EH (cell line): ENCODE data around the gene HEY2.
"Not testable (repeated sequence)": the region's sequence is repeated elsewhere in the genome, so short reads cannot be mapped to it uniquely, and the experiment has no call there.

Experiments
- DNase-seq: peaks from one replicate; pipeline ENCODE4 v3.0.0-alpha.2; 2015; ENCODE audit warnings: low read depth

Gene HEY2

DNA sequence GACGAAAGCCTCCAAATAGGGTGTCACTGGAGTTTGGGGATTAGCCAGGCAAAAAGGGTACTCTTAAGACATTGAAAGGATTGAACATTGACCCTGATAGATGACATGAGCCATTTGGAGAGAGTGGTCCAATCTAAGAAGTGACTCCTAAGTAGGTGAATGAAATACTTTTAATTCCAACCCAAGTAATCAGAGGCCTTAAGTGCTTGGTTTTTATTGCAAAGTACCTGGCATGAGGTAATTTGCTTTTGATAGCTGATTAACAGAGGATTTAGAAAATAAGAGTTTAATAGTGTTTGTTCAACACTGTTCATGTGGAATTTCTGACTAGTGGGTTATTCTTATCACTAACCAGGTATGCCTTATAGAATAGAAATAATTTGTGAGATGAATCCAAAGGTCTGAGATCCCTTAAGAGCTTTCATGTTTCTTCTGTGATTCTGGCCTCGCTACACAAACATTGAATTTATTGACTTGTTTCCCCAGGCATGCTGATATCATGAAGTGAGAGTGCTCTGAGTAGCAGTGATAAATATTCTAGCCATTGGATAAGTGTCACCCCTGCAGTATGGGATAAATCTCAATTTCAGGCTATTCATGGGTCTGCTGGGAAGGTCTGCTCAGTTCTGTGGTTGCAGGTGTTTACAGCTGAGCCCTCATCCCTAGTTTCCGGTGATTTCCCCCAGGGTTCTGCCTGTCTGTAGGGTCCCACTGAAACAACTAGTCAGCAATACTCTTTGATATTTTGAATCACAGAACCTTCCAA, 47.9 kb downstream of the HEY2 start:
- DNase-seq = no peak

DNA sequence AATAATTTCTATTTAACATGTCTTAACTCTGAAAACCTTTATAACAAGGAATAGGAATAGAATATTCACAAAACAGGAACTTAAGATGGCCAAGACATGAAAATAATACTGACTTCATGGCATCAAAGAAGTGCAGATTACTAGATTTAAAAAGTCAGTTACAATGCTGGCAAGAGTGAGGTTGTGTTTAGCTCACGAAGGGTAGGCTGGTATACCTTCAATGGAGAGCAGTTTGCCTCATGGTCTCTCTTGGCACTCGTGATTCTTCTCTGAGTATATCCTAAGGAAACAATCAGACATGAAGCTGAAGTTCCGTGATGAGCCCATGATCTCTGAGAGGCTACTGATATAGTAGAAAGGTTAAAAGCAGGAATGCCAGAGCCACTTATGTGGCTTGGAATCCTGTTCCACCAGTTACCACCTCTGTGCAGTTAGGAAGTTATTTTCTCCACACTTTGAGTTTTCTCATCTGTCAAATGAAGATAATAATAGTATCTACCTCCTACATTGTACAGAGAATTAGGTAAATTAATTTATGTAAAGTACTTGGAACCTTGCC, 48.5 kb downstream of the HEY2 start:
- DNase-seq = no peak

DNA sequence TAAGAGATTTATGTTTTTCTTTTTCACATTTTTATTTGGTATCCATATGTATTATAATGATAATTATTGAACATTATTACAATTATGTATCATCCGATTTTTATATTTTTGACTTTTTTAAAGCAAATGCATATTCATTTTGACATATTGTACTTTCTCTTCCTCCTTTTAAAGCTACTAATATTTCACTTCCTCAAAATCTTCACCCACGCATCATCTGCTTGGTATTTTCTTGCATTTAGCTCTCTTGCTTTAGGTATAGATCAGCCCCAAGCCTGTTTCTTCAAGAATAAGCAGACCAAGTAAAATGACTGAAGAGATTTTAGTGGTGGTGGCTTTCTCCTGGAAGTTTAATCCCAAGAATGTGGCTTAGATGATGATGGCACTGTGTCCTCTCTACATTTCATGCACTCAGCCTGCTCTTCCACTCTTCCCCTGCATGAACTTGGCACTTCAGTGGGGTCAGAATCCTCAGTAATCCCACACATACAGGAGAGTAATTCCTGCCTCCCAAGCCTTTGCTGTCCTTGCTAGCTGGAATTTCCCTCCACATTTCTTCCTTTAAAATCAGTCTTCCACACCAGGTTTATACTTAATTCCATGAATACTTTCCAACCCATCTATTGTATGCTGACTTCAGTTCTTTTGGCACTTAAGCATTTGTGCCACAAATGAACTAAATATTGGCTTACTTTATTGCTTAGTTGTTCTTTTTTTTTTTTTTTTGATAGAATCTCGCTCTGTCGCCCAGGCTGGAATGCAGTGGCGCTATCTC, 49.5 kb downstream of the HEY2 start:
- DNase-seq = peak; percentile 45

DNA sequence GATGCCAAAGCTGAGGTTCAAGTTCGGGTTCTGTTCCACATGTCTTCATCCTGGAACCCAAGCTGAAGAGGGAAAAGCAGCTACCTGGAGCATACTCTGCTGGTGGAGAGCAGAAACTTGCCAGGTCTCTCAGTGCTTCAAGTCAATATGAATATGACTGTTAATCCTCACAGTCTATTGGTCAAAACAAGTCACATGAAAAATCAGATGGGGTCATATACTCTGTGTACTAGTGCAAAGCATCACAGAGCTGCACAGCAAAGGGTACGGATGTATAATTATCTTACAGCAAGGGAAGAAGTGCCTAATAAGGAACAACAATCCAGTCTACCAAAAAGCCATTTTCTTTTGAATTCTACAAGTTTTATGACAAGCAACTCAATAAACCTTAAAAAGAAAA, 53.0 kb downstream of the HEY2 start:
- no peak for DNase-seq

DNA sequence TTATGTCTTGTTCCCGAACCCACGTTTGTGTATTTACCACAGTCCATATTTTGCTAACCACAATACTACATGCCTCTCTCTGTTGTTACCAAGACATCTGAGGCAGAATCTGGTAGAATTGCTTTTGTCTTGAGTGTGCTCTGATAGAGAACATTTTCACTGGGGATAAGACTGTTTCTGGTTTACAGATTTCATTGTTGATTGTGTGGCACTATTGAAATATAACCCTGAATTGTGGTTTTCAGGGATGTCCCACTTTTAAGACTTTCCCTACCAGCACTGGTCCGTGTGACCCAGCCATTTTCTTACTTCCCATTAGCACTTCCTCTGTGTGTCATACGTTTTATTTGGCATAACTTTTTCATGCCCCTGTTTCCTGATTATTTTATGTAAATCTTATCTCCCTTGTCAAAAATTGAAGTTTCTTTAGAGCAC, 53.5 kb downstream of the HEY2 start:
- peak; percentile 70 for DNase-seq

DNA sequence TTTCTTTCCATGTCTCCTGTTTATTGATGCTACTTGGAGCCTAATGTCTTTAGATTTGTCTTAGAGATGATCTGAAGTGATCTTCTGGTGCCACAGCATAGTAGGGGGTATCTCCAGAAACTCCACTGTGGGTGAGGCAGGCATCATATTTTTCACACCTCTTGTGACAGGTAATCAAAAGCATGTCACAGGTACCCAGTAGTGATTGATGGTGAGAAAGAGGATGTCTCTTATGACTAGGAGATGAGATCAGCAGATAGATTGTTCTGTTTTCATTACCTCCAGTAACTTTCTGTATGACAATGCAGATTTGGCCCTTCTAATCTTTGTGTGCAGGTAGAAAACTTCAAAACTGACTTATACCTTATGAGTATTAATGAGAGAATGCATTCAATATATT, 54.8 kb downstream of the HEY2 start:
- no peak for DNase-seq

DNA sequence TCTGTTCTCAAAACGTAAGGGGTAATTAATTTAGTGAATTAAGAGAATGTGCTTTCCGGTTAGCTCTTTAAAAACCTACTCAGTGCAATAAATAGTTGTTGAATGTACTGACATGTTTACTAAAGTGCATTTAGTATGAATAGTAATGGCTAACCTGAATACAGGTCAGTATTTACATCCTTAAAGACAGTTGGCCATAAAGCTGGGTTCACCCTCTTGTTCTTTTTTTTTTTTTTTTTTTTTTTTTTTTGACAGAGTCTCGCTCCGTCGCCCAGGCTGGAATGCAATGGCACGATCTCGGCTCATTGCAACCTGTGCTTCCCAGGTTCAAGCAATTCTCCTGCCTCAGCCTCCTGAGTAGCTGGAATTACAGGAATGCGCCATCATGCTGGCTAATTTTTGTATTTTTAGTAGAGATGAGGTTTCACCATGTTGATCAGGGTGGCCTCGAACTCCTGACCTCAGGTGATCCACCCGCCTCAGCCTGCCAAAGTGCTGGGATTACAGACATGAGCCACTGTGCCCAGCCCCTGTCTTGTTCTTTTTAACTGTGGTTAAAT, 55.5 kb downstream of the HEY2 start:
- not testable (repeated sequence) for DNase-seq

DNA sequence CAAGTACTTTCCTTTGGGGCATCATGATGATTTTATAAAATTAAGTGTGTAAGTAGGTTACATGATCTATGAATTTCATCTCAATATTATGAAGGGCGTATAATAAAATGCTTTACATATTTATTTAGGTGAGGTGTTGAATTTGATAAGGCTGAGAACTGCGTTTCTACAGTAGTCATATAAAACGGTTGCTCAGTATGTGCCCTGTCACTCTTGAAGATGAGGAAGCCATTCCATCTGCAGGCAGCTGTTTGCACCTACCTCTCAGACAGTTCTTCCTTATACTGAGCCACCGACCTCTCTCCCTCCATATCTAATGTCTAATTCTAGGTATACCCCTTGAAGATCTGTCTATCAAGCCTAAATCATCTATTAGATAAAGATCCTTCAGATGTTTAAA, 57.4 kb downstream of the HEY2 start:
- no peak for DNase-seq

DNA sequence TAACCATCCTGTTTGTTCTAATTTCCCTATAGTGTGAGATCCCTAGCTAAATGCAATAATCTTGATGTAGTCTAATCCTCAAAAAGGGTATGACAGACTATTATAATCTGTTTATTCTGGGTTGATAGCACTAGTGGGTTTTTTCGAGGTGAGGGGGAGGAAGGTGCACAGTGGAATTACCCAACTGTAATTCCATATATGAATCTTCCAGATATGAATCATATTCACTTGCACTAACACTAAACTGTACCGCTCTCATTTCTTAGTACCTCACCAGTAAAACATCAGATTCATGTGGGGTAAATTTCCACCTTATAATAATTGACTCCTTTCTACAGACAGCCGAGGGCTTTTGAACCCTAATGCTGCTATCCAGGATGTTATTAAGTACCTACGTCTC, 57.9 kb downstream of the HEY2 start:
- DNase-seq = no peak

DNA sequence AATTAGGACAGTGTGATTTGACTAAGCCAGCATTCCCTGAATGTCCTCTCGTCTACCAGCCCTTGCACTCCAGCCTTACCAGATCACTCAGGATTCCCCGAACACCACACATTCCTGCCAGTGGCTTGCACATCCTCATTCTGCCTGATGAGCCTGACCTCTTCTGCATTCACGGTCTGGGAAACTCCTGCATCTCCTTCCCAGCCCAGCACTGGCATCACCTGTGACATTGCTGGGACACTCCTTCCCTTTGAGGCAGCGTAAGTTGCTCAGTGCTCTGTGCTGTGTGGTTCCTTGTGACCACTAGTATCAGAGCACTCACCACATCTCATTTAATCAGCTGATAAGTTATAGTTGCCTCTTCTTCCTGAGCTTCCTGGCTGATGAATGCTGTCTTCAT, 58.6 kb downstream of the HEY2 start:
- peak; percentile 55 for DNase-seq

DNA sequence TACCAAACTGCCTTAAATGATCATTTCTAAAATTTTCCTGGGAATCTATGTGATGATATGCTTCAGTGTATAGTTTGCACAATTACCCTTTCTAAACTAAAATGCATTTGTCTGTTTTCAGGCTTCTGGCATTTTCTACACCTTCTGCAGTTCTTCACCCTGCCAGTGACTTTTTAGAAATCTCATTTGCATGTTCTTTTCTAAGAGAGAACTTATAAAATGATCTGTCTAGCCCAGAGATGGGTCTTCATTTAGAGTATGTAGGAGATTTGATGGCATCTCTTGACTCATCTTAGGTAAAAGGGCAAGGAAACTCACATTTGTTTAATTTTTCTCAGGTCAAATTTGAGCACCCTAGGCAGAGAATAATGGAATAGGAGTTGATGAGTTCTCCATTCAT, 59.2 kb downstream of the HEY2 start:
- no peak for DNase-seq

DNA sequence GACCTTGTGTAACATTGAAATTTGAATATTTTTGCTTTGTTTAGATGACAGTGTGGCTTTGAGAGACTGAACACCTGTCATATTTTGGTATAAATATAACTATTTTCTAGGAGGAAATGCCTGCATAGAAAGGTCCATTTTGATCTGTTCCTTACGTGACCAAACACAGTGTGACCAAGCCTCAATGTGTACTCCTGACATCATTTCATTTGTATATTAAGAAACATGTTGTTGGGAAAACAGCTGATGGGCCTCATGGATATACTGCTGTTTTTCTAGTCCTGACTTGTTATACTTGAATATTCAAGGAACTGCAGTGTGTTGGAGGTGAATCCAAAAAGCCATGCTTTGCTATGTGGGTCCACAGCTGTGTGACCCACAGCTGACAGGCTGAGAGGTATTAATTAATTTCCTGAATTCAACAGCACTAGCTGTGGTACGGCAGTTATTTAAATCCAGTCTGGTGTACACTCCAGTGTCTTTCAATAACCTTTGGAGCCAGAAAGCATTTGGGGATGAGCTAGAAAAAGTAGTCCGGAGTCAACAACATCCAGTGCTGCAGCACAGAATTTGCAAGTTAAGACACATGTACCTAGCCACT, 60.2 kb downstream of the HEY2 start:
- DNase-seq = no peak

DNA sequence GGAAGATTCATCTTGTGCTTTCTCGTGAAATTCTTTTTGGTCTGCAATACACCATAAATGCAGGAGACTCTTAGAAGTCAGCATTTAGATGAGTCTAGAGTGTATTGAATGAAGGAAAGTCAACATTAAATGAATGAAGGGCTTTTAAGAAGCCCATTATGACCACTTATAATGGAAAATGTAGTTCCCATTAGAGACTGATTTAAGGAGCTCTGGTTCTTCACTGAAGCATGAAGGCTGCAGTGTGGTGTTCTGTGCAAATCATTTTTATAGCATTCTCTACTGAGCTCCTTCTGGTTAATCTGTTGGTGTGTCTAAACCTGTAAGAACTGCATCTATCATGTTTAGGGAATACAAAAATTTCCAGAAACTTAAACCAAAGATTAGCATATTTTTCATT, 61.0 kb downstream of the HEY2 start:
- no peak for DNase-seq
